ENCODE data around the gene CYB561A3. TPM values are rescaled to one million over a fixed set of nuclear protein-coding genes. Genes with fewer than 3 reads are reported as not detected.
A peak's percentile ranks its signal among the peaks of the same experiment; 100 is the strongest.

CYB561A3 gene
- total and polyA plus RNA-seq, 2 experiments from 2014 or later: 31.5 to 37.2 TPM

- Histone ChIP-seq H3K4me1 (ENCODE audit: insufficient read depth) (peaks cover 9% of the 10 kb centered on the region), H3K4me3 (no peak overlapping the region), H3K27ac (no peak overlapping the region), H3K79me2 (peaks cover 18% of the 10 kb centered on the region), H3K9me3 (ENCODE audit: low read depth) (no peaks in the 10 kb centered on the region), H3K36me3 (replicated peaks; ENCODE audit: insufficient read depth, low read depth) (no peaks in the 10 kb centered on the region), H2AFZ (no peak overlapping the region), H4K20me1 (ENCODE audit: insufficient read depth, poor library complexity, severe bottlenecking) (no peaks in the 10 kb centered on the region), H3K4me2 (no peak overlapping the region), H3K9me2 (replicated peaks; ENCODE audit: insufficient read depth) (no peaks in the 10 kb centered on the region), H3K27me3 (no peaks in the 10 kb centered on the region)
- TF ChIP-seq EZH2phosphoT487 (IDR thresholded peaks at IDR 0.05; ENCODE audit: low read depth, severe bottlenecking, unreplicated experiment): no peak
- TF ChIP-seq EZH2 (IDR thresholded peaks at IDR 0.05; ENCODE audit: borderline replicate concordance): no peak
- TF ChIP-seq CTCF (IDR thresholded peaks at IDR 0.05; ENCODE audit: poor library complexity): no peak
- no peak for DNase-seq (ENCODE audit: low spot score)
- WGBS (ENCODE audit: low lambda C conversion rate, missing lambda C conversion rate): 85% methylated on average over 6 of the region's 6 CpGs
Observed at GRCh38 chr11:61367406-61367805, 5.7 kb upstream of the CYB561A3 start.

DNA sequence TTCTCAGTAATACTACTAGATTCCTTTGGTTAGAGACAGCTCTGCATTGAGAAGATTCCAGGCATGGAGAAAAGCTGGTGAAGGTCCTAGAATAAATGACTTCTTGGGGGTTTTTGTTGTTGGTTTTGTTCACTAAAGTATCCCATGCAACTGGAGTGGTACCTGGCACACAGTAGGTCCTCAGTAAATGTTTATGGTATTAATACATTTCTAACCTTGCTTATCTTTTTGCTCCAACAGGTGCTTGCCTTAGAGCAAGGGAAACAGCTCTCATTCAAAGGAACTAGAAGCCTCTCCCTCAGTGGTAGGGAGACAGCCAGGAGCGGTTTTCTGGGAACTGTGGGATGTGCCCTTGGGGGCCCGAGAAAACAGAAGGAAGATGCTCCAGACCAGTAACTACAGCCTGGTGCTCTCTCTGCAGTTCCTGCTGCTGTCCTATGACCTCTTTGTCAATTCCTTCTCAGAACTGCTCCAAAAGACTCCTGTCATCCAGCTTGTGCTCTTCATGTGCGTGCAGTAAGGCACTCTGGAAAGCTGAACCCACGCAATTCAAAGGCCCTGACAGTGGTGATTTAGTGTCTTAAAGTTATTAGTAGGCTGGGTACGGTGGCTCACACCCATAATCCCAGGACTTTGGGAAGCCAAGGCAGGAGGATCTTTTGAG, 2.5 kb upstream of the CYB561A3 start:
- 96% methylated on average over 5 of the region's 5 CpGs for WGBS (ENCODE audit: low lambda C conversion rate, missing lambda C conversion rate)
- H3K36me3 ChIP-seq (replicated peaks; ENCODE audit: insufficient read depth, low read depth): no peaks in the 10 kb centered on the region

GRCh38 chr11:61362542-61362875, 827 bp upstream of the CYB561A3 start:
- DNase-seq (ENCODE audit: low spot score): peak; percentile 39
- H3K79me2 ChIP-seq: peaks cover 37% of the 10 kb centered on the region
- H4K20me1 ChIP-seq (ENCODE audit: insufficient read depth, poor library complexity, severe bottlenecking): no peaks in the 10 kb centered on the region
- peak overlapping the region; percentile 90 for H3K4me2 ChIP-seq
- no peaks in the 10 kb centered on the region for H3K27me3 ChIP-seq
- H3K4me3 ChIP-seq: peak overlapping the region; percentile 63
- 2% methylated on average over 12 of the region's 12 CpGs for WGBS (ENCODE audit: low lambda C conversion rate, missing lambda C conversion rate)
- H3K9me2 ChIP-seq (replicated peaks; ENCODE audit: insufficient read depth): no peaks in the 10 kb centered on the region
- H3K36me3 ChIP-seq (replicated peaks; ENCODE audit: insufficient read depth, low read depth): no peaks in the 10 kb centered on the region
- H2AFZ ChIP-seq: peak overlapping the region; percentile 73
- H3K27ac ChIP-seq: peak overlapping the region; percentile 99
- H3K9me3 ChIP-seq (ENCODE audit: low read depth): no peaks in the 10 kb centered on the region
- TF ChIP-seq CTCF (IDR thresholded peaks at IDR 0.05; ENCODE audit: poor library complexity): no peak
- peaks cover 9% of the 10 kb centered on the region for H3K4me1 ChIP-seq (ENCODE audit: insufficient read depth)

More for the DNA sequence above, 2.5 kb upstream of the CYB561A3 start:
- no peaks in the 10 kb centered on the region for H3K27me3 ChIP-seq
- H2AFZ ChIP-seq: no peak overlapping the region
- H3K4me2 ChIP-seq: no peak overlapping the region
- no peak overlapping the region for H3K27ac ChIP-seq
- no peaks in the 10 kb centered on the region for H4K20me1 ChIP-seq (ENCODE audit: insufficient read depth, poor library complexity, severe bottlenecking)
- no peak for DNase-seq (ENCODE audit: low spot score)
- TF ChIP-seq CTCF (IDR thresholded peaks at IDR 0.05; ENCODE audit: poor library complexity): no peak
- no peak for TF ChIP-seq EZH2phosphoT487 (IDR thresholded peaks at IDR 0.05; ENCODE audit: low read depth, severe bottlenecking, unreplicated experiment)
- TF ChIP-seq EZH2 (IDR thresholded peaks at IDR 0.05; ENCODE audit: borderline replicate concordance): no peak
- no peak overlapping the region for H3K4me3 ChIP-seq
- H3K79me2 ChIP-seq: peaks cover 31% of the 10 kb centered on the region
- H3K9me2 ChIP-seq (replicated peaks; ENCODE audit: insufficient read depth): no peaks in the 10 kb centered on the region
- no peaks in the 10 kb centered on the region for H3K9me3 ChIP-seq (ENCODE audit: low read depth)
- H3K4me1 ChIP-seq (ENCODE audit: insufficient read depth): peaks cover 9% of the 10 kb centered on the region
